Neuronal stem cell (in vitro differentiated cells): ENCODE results near the gene CKAP5.

Experiments
- DNase-seq: peaks from one replicate; pipeline ENCODE4 v3.0.0-alpha.2; 2013; ENCODE audit warnings: low spot score
- H2AFZ ChIP-seq: one replicate; pipeline ENCODE4 v1.6.1; 2013; ENCODE audit warnings: mild to moderate bottlenecking, low read length, inconsistent platforms
- H2AK5ac ChIP-seq: 2 replicates; pipeline ENCODE4 v1.6.1; 2013; ENCODE audit warnings: low read depth, mild to moderate bottlenecking, inconsistent platforms, low read length, moderate library complexity, mixed read lengths
- H2BK120ac ChIP-seq: 2 replicates; pipeline ENCODE4 v1.6.1; 2013; ENCODE audit warnings: low read depth, mild to moderate bottlenecking, inconsistent platforms, low read length, moderate library complexity, mixed read lengths
- H2BK12ac ChIP-seq: one replicate; pipeline ENCODE4 v1.6.1; 2013; ENCODE audit warnings: low read length, inconsistent platforms
- H2BK15ac ChIP-seq: 2 replicates; pipeline ENCODE4 v1.6.1; 2013; ENCODE audit warnings: mild to moderate bottlenecking, low read length, inconsistent platforms, mixed read lengths
- H2BK5ac ChIP-seq: one replicate; pipeline ENCODE4 v1.6.1; 2013; ENCODE audit warnings: inconsistent platforms, mild to moderate bottlenecking, low read length, moderate library complexity
- H3K14ac ChIP-seq: one replicate; pipeline ENCODE4 v1.6.1; 2013; ENCODE audit warnings: low read length, inconsistent platforms
- H3K18ac ChIP-seq: 2 replicates; pipeline ENCODE4 v1.6.1; 2013; ENCODE audit warnings: low read length, inconsistent platforms
- H3K23ac ChIP-seq: 2 replicates; pipeline ENCODE4 v1.6.1; 2013; ENCODE audit warnings: low read depth, mild to moderate bottlenecking, mixed read lengths, low read length, inconsistent platforms; ENCODE audit not compliant: poor library complexity
- H3K27ac ChIP-seq: replicated peaks from 3 replicates; pipeline ENCODE4 v1.5.1; 2013; ENCODE audit warnings: low read length, inconsistent platforms
- H3K27me3 ChIP-seq, 3 experiments: 2 replicates each; pipeline ENCODE4 v1.6.1; 2013; ENCODE audit warnings: low read length in 3 of 3, mild to moderate bottlenecking in 2 of 3, inconsistent platforms in 1 of 3, low read depth in 1 of 3, mixed read lengths in 1 of 3, moderate library complexity in 1 of 3; ENCODE audit not compliant: control insufficient read depth in 3 of 3, insufficient read depth in 3 of 3
- H3K36me3 ChIP-seq, 2 donors: replicated peaks in 1 of 2; 2 replicates each; pipeline ENCODE4 v1.6.1; 2013; ENCODE audit warnings: low read length in 2 of 2; ENCODE audit not compliant: control insufficient read depth in 2 of 2, insufficient read depth in 2 of 2
- H3K4ac ChIP-seq: 2 replicates; pipeline ENCODE4 v1.6.1; 2013; ENCODE audit warnings: inconsistent platforms, mild to moderate bottlenecking, low read length, moderate library complexity
- H3K4me1 ChIP-seq, 2 donors: 1 replicate in 1 of 2; 2 replicates in 1 of 2; pipeline ENCODE4 v1.6.1; 2013; ENCODE audit warnings: low read length in 2 of 2, low read depth in 1 of 2; ENCODE audit not compliant: control insufficient read depth in 2 of 2, insufficient read depth in 1 of 2
- H3K4me2 ChIP-seq: one replicate; pipeline ENCODE4 v1.6.1; 2013; ENCODE audit warnings: mild to moderate bottlenecking, low read length, inconsistent platforms; ENCODE audit not compliant: insufficient read depth, poor library complexity, severe bottlenecking
- H3K4me3 ChIP-seq, 2 donors: 2 replicates each; pipeline ENCODE4 v1.5.1; 2013; ENCODE audit warnings: low read length in 2 of 2, mild to moderate bottlenecking in 2 of 2, inconsistent platforms in 1 of 2, moderate library complexity in 1 of 2
- H3K79me1 ChIP-seq: one replicate; pipeline ENCODE4 v1.6.1; 2013; ENCODE audit warnings: low read depth, mild to moderate bottlenecking, inconsistent platforms, low read length, moderate library complexity
- H3K9ac ChIP-seq: one replicate; pipeline ENCODE4 v1.6.1; 2013; ENCODE audit warnings: mild to moderate bottlenecking, low read depth, low read length, inconsistent platforms; ENCODE audit not compliant: poor library complexity
- H3K9me3 ChIP-seq, 2 donors: replicated peaks in 1 of 2; 2 replicates each; pipeline versions ENCODE3 to v1.6.1; 2013; ENCODE audit warnings: low read length in 2 of 2, mild to moderate bottlenecking in 2 of 2, inconsistent platforms in 1 of 2, low read depth in 1 of 2, mixed read lengths in 1 of 2, moderate library complexity in 1 of 2; ENCODE audit not compliant: control insufficient read depth in 2 of 2, insufficient read depth in 1 of 2
- H4K8ac ChIP-seq: one replicate; pipeline ENCODE4 v1.6.1; 2013; ENCODE audit warnings: low read depth, mild to moderate bottlenecking, inconsistent platforms, low read length, moderate library complexity
- H4K91ac ChIP-seq: one replicate; pipeline ENCODE4 v1.6.1; 2013; ENCODE audit warnings: low read length, low read depth, mild to moderate bottlenecking, inconsistent platforms; ENCODE audit not compliant: poor library complexity
- WGBS, 2 donors: extraction: QIAGEN DNeasy Blood & Tissue Kit; methylation state at CpG; one replicate each; pipeline ENCODE4 v1.1.7; 2013; ENCODE audit warnings: missing lambda C conversion rate in 2 of 2, mixed read lengths in 1 of 2; ENCODE audit not compliant: insufficient read length in 2 of 2, insufficient replicate concordance in 1 of 2; ENCODE audit errors: extremely low coverage in 2 of 2; 5-methylcytosine and 5-hydroxymethylcytosine counted together

The CKAP5 gene

GRCh38 chr11:46835897-46836296, 10.2 kb downstream of the CKAP5 start:
- no peak overlapping the region for H3K27ac ChIP-seq
- no peak overlapping the region for H3K23ac ChIP-seq
- no peak overlapping the region for H3K4me3 ChIP-seq
- H4K8ac ChIP-seq = no peak overlapping the region
- no peak overlapping the region for H3K4me2 ChIP-seq
- H2AK5ac ChIP-seq = no peak overlapping the region
- no peak overlapping the region for H3K4ac ChIP-seq
- peaks cover 0 to 58% of the 10 kb centered on the region in 2 donors for H3K36me3 ChIP-seq
- no peak overlapping the region for H2AFZ ChIP-seq
- no CpG with 5 or more reads among the region's 3 CpGs for WGBS, 2 donors
- no peak overlapping the region for H2BK15ac ChIP-seq
- no peaks in the 10 kb centered on the region for H3K9me3 ChIP-seq
- no peak overlapping the region for H2BK5ac ChIP-seq
- no peak for DNase-seq
- H3K4me1 ChIP-seq = no peaks in the 10 kb centered on the region
- H2BK120ac ChIP-seq = no peak overlapping the region
- H3K9ac ChIP-seq = no peak overlapping the region
- H3K18ac ChIP-seq = no peak overlapping the region
- H2BK12ac ChIP-seq = no peak overlapping the region
- H3K27me3 ChIP-seq = no peaks in the 10 kb centered on the region
- no peaks in the 10 kb centered on the region for H3K79me1 ChIP-seq
- H3K14ac ChIP-seq = no peak overlapping the region
- no peak overlapping the region for H4K91ac ChIP-seq

GRCh38 chr11:46834821-46835220, 11.3 kb downstream of the CKAP5 start:
- Histone ChIP-seq H3K18ac (no peak overlapping the region), H4K8ac (no peak overlapping the region), H3K9ac (no peak overlapping the region), H2BK120ac (no peak overlapping the region), H2AK5ac (no peak overlapping the region), H4K91ac (no peak overlapping the region), H3K9me3 (no peaks in the 10 kb centered on the region), H3K23ac (no peak overlapping the region), H3K27ac (no peak overlapping the region), H2AFZ (no peak overlapping the region), H3K4me2 (no peak overlapping the region), H3K4ac (no peak overlapping the region), H3K4me3 (no peak overlapping the region), H3K4me1 (no peaks in the 10 kb centered on the region), H2BK12ac (no peak overlapping the region), H2BK5ac (no peak overlapping the region), H3K14ac (no peak overlapping the region), H3K27me3 (no peaks in the 10 kb centered on the region), H3K79me1 (no peaks in the 10 kb centered on the region), H3K36me3 (peaks cover 0 to 50% of the 10 kb centered on the region in 2 donors), H2BK15ac (no peak overlapping the region)
- no CpG with 5 or more reads among the region's 4 CpGs for WGBS, 2 donors
- DNase-seq = no peak

- H3K36me3 ChIP-seq = peaks cover 0 to 30% of the 10 kb centered on the region in 2 donors
- no peak for DNase-seq
Measured at GRCh38 chr11:46832511-46833214, 13.4 kb downstream of the CKAP5 start.

GRCh38 chr11:46827995-46828394, 18.1 kb downstream of the CKAP5 start:
- H4K91ac ChIP-seq = no peak overlapping the region
- WGBS, 2 donors = no CpG with 5 or more reads among the region's 1 CpG
- H4K8ac ChIP-seq = no peak overlapping the region
- no peak overlapping the region for H3K18ac ChIP-seq
- H3K4me3 ChIP-seq = no peak overlapping the region
- no peak overlapping the region for H2BK5ac ChIP-seq
- H3K23ac ChIP-seq = no peak overlapping the region
- H3K14ac ChIP-seq = no peak overlapping the region
- no peak overlapping the region for H2BK120ac ChIP-seq
- H3K79me1 ChIP-seq = no peaks in the 10 kb centered on the region
- peaks cover 0 to 16% of the 10 kb centered on the region in 2 donors for H3K36me3 ChIP-seq
- DNase-seq = no peak
- no peaks in the 10 kb centered on the region for H3K27me3 ChIP-seq
- H2BK15ac ChIP-seq = no peak overlapping the region
- H2AFZ ChIP-seq = no peak overlapping the region
- H3K4me2 ChIP-seq = no peak overlapping the region
- no peak overlapping the region for H3K27ac ChIP-seq
- H2AK5ac ChIP-seq = no peak overlapping the region
- no peak overlapping the region for H2BK12ac ChIP-seq
- no peak overlapping the region for H3K4ac ChIP-seq
- no peaks in the 10 kb centered on the region for H3K9me3 ChIP-seq
- no peak overlapping the region for H3K9ac ChIP-seq
- peaks cover 7 to 8% of the 10 kb centered on the region in 2 donors for H3K4me1 ChIP-seq

More at GRCh38 chr11:46832511-46833214, 13.4 kb downstream of the CKAP5 start:
- Histone ChIP-seq H3K79me1 (no peaks in the 10 kb centered on the region), H3K9me3 (no peaks in the 10 kb centered on the region), H2BK5ac (no peak overlapping the region), H2BK12ac (no peak overlapping the region), H2BK15ac (no peak overlapping the region), H3K18ac (no peak overlapping the region), H3K4me2 (no peak overlapping the region), H2AK5ac (no peak overlapping the region), H3K27ac (no peak overlapping the region), H3K4me1 (no peaks in the 10 kb centered on the region), H4K91ac (no peak overlapping the region), H3K27me3 (no peaks in the 10 kb centered on the region), H3K4me3 (no peak overlapping the region), H3K9ac (no peak overlapping the region), H3K23ac (no peak overlapping the region), H4K8ac (no peak overlapping the region), H2AFZ (no peak overlapping the region), H2BK120ac (no peak overlapping the region), H3K14ac (no peak overlapping the region), H3K4ac (no peak overlapping the region)
- no CpG with 5 or more reads among the region's 5 CpGs for WGBS, 2 donors
